DOHH2 (cell line): Measurements from ENCODE around the gene CAPN3.

Source experiments
- CTCF ChIP-seq: fragments of 200-600 bp; sonication (generic); IDR thresholded peaks from one replicate; pipeline ENCODE4 v1.5.1; 2014; ENCODE audit warnings: antibody characterized with exemption, mild to moderate bottlenecking, low read depth, low read length; ENCODE audit not compliant: poor library complexity, severe bottlenecking
- EZH2phosphoT487 ChIP-seq: fragments of 200-600 bp; sonication (generic); IDR thresholded peaks from 2 replicates; pipeline ENCODE4 v1.6.1; 2017; ENCODE audit warnings: borderline replicate concordance, mild to moderate bottlenecking, antibody characterized with exemption, low read length, moderate library complexity, mixed read lengths

- no peak for TF ChIP-seq CTCF
- no peak for TF ChIP-seq EZH2phosphoT487
These were observed 102.0 kb downstream of the CAPN3 start for GRCh38 chr15:42461261-42461660.
